Vagina (tissue), 2 donors: Measurements from ENCODE around the gene STK38L.

ENCODE experiments used
- POLR2AphosphoS5 ChIP-seq, 2 donors: sonication (generic); formaldehyde crosslinking; IDR thresholded peaks; one replicate each; pipeline ENCODE4 v1.9.0; 2017; ENCODE audit warnings: antibody characterized with exemption in 2 of 2, mild to moderate bottlenecking in 2 of 2, low read depth in 1 of 2; ENCODE audit not compliant: insufficient read depth in 1 of 2
- TF ChIP-seq, protein P1 (sequence below), 3 experiments: fragments of 450-650 bp in 2 of 3; fragments of 200-600 bp in 1 of 3; sonication (generic) in 1 of 3; IDR thresholded peaks; one replicate each; pipeline ENCODE4 v1.5.1; 2017 to 2019; ENCODE audit warnings: antibody characterized with exemption in 3 of 3, mild to moderate bottlenecking in 2 of 3, moderate library complexity in 2 of 3

DNA sequence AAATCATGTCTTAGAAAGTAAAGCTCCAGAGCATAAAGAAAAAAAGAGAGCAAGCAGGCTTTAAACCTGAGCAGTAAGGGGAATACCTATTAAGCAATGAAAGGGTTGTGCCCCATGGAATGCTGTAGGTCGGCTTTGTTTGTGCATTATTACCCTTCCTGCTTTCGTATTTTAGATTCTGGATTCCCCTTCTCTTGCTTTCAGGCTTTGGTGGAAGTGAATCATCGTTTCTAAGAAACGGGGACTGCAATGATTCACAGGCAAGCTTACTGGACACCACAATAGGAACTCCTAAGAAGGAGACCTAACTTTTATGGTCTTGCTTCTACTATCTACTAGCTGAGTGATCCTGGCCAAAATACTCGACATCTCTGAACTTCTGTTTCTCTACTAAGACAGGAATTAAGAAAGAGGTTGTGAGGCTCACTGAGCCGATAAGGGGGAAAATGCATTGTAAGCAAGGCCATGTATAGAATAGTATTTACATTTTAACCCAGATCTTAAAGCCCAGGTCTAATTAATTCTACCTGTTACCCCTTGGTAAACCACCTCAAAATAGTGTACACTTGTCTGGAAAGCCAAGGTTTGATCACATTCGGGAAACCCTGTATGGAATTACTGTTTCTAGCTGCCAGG lies 87.3 kb downstream of the STK38L start:
- TF ChIP-seq, protein P1, sequence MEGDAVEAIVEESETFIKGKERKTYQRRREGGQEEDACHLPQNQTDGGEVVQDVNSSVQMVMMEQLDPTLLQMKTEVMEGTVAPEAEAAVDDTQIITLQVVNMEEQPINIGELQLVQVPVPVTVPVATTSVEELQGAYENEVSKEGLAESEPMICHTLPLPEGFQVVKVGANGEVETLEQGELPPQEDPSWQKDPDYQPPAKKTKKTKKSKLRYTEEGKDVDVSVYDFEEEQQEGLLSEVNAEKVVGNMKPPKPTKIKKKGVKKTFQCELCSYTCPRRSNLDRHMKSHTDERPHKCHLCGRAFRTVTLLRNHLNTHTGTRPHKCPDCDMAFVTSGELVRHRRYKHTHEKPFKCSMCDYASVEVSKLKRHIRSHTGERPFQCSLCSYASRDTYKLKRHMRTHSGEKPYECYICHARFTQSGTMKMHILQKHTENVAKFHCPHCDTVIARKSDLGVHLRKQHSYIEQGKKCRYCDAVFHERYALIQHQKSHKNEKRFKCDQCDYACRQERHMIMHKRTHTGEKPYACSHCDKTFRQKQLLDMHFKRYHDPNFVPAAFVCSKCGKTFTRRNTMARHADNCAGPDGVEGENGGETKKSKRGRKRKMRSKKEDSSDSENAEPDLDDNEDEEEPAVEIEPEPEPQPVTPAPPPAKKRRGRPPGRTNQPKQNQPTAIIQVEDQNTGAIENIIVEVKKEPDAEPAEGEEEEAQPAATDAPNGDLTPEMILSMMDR (IDR thresholded peaks at IDR 0.05): no peak
- peak in 1 of 2 donors; percentile 88 for TF ChIP-seq POLR2AphosphoS5 (IDR thresholded peaks at IDR 0.05; ENCODE audit: insufficient read depth in 1 of 2, low read depth in 1 of 2)
